Sciatic nerve (tissue), 2 donors: ENCODE measurements around the gene MAP1LC3C. TPM values are rescaled to one million over a fixed set of nuclear protein-coding genes. Genes with fewer than 3 reads are reported as not detected.
"Not testable (repeated sequence)": the region's sequence is repeated elsewhere in the genome, so short reads cannot be mapped to it uniquely, and the experiment has no call there.

Source experiments
- ATAC-seq: fragments of 200-7000 bp; cut with Tn5 transposase; one replicate; pipeline ENCODE4 v1.9.1; 2020; ENCODE audit warnings: mild to moderate bottlenecking, moderate library complexity
- DNase-seq: peaks from one replicate; pipeline ENCODE4 v3.0.0-alpha.2; 2020; ENCODE audit warnings: low spot score
- intact Hi-C: fragments of 100-400 bp; cut with DNase I; formaldehyde crosslinking; loops from one replicate; pipeline ENCODE4 v1.14.2; 2022
- total RNA-seq: library from RNA; stranded (reverse); fragmentation: NEBNext Ultra II Directional; extraction: Animal tissue kit (Norgen Biotek cat#: 25700); gene quantifications from one replicate; pipeline ENCODE4 v1.2.1, GENCODE V29; 2021
- donor health status: DM: no; HTN: no; CAD: no.
- donor health status: DM: no; HTN: no; CAD: no.

MAP1LC3C gene
- total RNA-seq, 1 donor from 2014 or later: 2.0 TPM

- ATAC-seq: no peak
- intact Hi-C loops: no loop called here
- no peak for DNase-seq
These were observed 1.4 kb downstream of the MAP1LC3C start for GRCh38 chr1:241997401-241997998.

- ATAC-seq: no peak
- intact Hi-C loops: no loop called here
These were observed 4.7 kb downstream of the MAP1LC3C start for GRCh38 chr1:241994171-241994570.

GRCh38 chr1:241992734-241993133 lies 6.2 kb downstream of the MAP1LC3C start:
- DNase-seq (no peak), ATAC-seq (peak; percentile 52)
- intact Hi-C loops: no loop called here

More at GRCh38 chr1:241994171-241994570, 4.7 kb downstream of the MAP1LC3C start:
- DNase-seq: no peak

GRCh38 chr1:241990040-241990439 lies 8.9 kb downstream of the MAP1LC3C start:
- DNase-seq (peak; percentile 83), ATAC-seq (peak; percentile 94)
- intact Hi-C loops: no loop called here

GRCh38 chr1:241988389-241988930 lies 10.4 kb downstream of the MAP1LC3C start:
- ATAC-seq, intact Hi-C loops, DNase-seq: not testable (repeated sequence)

- intact Hi-C loops: no loop called here
These were observed 13.1 kb downstream of the MAP1LC3C start for GRCh38 chr1:241985787-241986186.

GRCh38 chr1:241979926-241980325 lies 19.0 kb downstream of the MAP1LC3C start:
- no peak for DNase-seq
- no peak for ATAC-seq
- intact Hi-C loops: no loop called here

More at GRCh38 chr1:241985787-241986186, 13.1 kb downstream of the MAP1LC3C start:
- no peak for ATAC-seq
- DNase-seq: no peak

- ATAC-seq: no peak
- intact Hi-C loops: no loop called here
- no peak for DNase-seq
These were observed 19.8 kb downstream of the MAP1LC3C start for GRCh38 chr1:241979071-241979470.

GRCh38 chr1:241976229-241976628 lies 22.7 kb downstream of the MAP1LC3C start:
- ATAC-seq (no peak), DNase-seq (no peak)
- intact Hi-C loops: no loop called here

GRCh38 chr1:241972703-241973369 lies 26.1 kb downstream of the MAP1LC3C start:
- DNase-seq (no peak), ATAC-seq (no peak)
- intact Hi-C loops: no loop called here

GRCh38 chr1:241968611-241969010 lies 30.3 kb downstream of the MAP1LC3C start:
- no peak for ATAC-seq
- DNase-seq: no peak
- intact Hi-C loops: no loop called here

- intact Hi-C loops: no loop called here
- DNase-seq (no peak), ATAC-seq (peak; percentile 48)
These were observed 34.2 kb downstream of the MAP1LC3C start for GRCh38 chr1:241964550-241965282.

GRCh38 chr1:241963722-241964121 lies 35.2 kb downstream of the MAP1LC3C start:
- intact Hi-C loops: no loop called here
- DNase-seq (no peak), ATAC-seq (no peak)

GRCh38 chr1:241962153-241962552 lies 36.7 kb downstream of the MAP1LC3C start:
- ATAC-seq: no peak
- no peak for DNase-seq
- intact Hi-C loops: no loop called here

- DNase-seq: no peak
These were observed 41.0 kb downstream of the MAP1LC3C start, which contains the start of gene BECN2 for GRCh38 chr1:241957692-241958494. Gene BECN2, plus strand, starts transcription at chr1:241957767. Its CDS starts 0 bp downstream, at chr1:241957767.

GRCh38 chr1:241950390-241950789 lies 48.5 kb downstream of the MAP1LC3C start:
- no peak for ATAC-seq
- DNase-seq: no peak
- intact Hi-C loops: no loop called here

More at GRCh38 chr1:241957692-241958494, 41.0 kb downstream of the MAP1LC3C start, which contains the start of gene BECN2:
- intact Hi-C loops: no loop called here
- no peak for ATAC-seq

- no peak for DNase-seq
- ATAC-seq: no peak
- intact Hi-C loops: no loop called here
These were observed 51.5 kb downstream of the MAP1LC3C start for GRCh38 chr1:241947354-241947753.
